Measurements from ENCODE around the gene TXNRD2.

The TXNRD2 gene

GRCh38 chr22:19902245-19902715 is 39.3 kb downstream of the TXNRD2 start:
- peak; percentile 98 to 100 for DNase-seq

- no peak for DNase-seq
Observed at GRCh38 chr22:19901577-19902244, 39.9 kb downstream of the TXNRD2 start.

GRCh38 chr22:19900707-19901436 is 40.7 kb downstream of the TXNRD2 start:
- no peak for DNase-seq

GRCh38 chr22:19898831-19899567 is 42.6 kb downstream of the TXNRD2 start:
- no peak for DNase-seq

- DNase-seq, result no peak
Observed at GRCh38 chr22:19898145-19898544, 43.5 kb downstream of the TXNRD2 start.

GRCh38 chr22:19897726-19898125 is 43.9 kb downstream of the TXNRD2 start:
- DNase-seq, result no peak

- peak; percentile 25 to 69 for DNase-seq
Observed at GRCh38 chr22:19896665-19897355, 44.8 kb downstream of the TXNRD2 start.

- no peak for DNase-seq
Observed at GRCh38 chr22:19895160-19895849, 46.3 kb downstream of the TXNRD2 start.

- no peak for DNase-seq
Observed at GRCh38 chr22:19893363-19893762, 48.3 kb downstream of the TXNRD2 start.

- DNase-seq, result no peak
Observed at GRCh38 chr22:19892925-19893324, 48.7 kb downstream of the TXNRD2 start.

GRCh38 chr22:19892257-19892879 is 49.2 kb downstream of the TXNRD2 start:
- no peak for DNase-seq

- DNase-seq, result peak; percentile 83 to 92
Observed at GRCh38 chr22:19891317-19892256, 50.0 kb downstream of the TXNRD2 start.

GRCh38 chr22:19890502-19891316 is 50.9 kb downstream of the TXNRD2 start:
- no peak for DNase-seq

- no peak for DNase-seq
Observed at GRCh38 chr22:19889951-19890350, 51.7 kb downstream of the TXNRD2 start.

GRCh38 chr22:19888131-19888746 is 53.4 kb downstream of the TXNRD2 start:
- DNase-seq, result no peak

GRCh38 chr22:19887256-19887985 is 54.2 kb downstream of the TXNRD2 start:
- DNase-seq, result no peak

GRCh38 chr22:19886605-19887255 is 54.9 kb downstream of the TXNRD2 start:
- DNase-seq, result no peak
